Stimulated activated CD4-positive, alpha-beta T cell treated with anti-CD3 and anti-CD28 coated beads, TNF-alpha, amount 100 ng/mL, for 24 hours (primary cell): ENCODE data around the gene CCDC43.

ENCODE experiments used
- DNase-seq, 3 experiments: peaks; one replicate each; pipeline ENCODE4 v3.0.0-alpha.2; 2020; ENCODE audit warnings: low read depth in 3 of 3

CCDC43 gene

GRCh38 chr17:44627513-44628242 is 61.9 kb downstream of the CCDC43 start:
- no peak for DNase-seq
